PFSK-1 (cell line): ENCODE measurements around the gene KANK4.

Experiments
- FOXP2 ChIP-seq: optimal IDR thresholded peaks from 2 replicates; pipeline ENCODE3; 2011; ENCODE audit warnings: borderline replicate concordance, control low read depth, inconsistent platforms; ENCODE audit not compliant: insufficient read depth; ENCODE audit errors: extremely low read length, extremely low read depth
- POLR2AphosphoS5 ChIP-seq: IDR thresholded peaks from 2 replicates; pipeline ENCODE4 v1.6.1; 2012; ENCODE audit warnings: low read depth, mild to moderate bottlenecking, control low read depth, low read length, moderate library complexity
- SIN3A ChIP-seq: IDR thresholded peaks from 2 replicates; pipeline ENCODE4 v1.6.1; 2012; ENCODE audit warnings: mild to moderate bottlenecking, low read length, moderate library complexity, borderline replicate concordance; ENCODE audit not compliant: insufficient read depth
- TAF1 ChIP-seq: IDR thresholded peaks from 2 replicates; pipeline ENCODE4 v1.6.1; 2012; ENCODE audit warnings: low read length, control low read depth, borderline replicate concordance; ENCODE audit not compliant: insufficient read depth
- TF ChIP-seq, protein P1 (sequence below), 2 experiments: IDR thresholded peaks; 2 replicates each; pipeline versions ENCODE4 v1.6.1 to v1.8.0; 2011 to 2012; ENCODE audit warnings: low read depth in 2 of 2, low read length in 2 of 2, control low read depth in 1 of 2, inconsistent platforms in 1 of 2, mild to moderate bottlenecking in 1 of 2, moderate library complexity in 1 of 2; ENCODE audit not compliant: insufficient read depth in 1 of 2

DNA sequence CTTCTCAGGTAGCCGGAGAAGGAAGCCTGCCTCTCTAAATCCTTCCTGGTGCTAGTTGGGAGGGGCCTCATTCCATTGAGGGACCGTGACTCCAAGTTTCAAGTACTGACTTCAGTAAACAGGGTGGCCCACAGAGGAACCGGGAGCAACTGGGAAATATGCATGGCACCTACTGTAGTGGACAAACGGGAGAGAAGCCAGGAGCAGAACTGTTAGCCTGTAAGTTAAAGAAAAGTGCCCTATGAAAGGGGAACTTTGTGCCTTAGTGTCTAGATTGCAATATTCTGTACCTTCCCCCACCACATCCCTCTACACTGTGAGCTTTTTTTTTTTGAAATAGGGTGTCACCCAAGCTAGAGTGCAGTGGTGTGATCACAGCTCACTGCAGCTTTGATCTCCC, 33.2 kb upstream of the KANK4 start:
- TF ChIP-seq POLR2AphosphoS5 (no peak), TAF1 (no peak), FOXP2 (no peak), SIN3A (no peak)
- TF ChIP-seq, protein P1, sequence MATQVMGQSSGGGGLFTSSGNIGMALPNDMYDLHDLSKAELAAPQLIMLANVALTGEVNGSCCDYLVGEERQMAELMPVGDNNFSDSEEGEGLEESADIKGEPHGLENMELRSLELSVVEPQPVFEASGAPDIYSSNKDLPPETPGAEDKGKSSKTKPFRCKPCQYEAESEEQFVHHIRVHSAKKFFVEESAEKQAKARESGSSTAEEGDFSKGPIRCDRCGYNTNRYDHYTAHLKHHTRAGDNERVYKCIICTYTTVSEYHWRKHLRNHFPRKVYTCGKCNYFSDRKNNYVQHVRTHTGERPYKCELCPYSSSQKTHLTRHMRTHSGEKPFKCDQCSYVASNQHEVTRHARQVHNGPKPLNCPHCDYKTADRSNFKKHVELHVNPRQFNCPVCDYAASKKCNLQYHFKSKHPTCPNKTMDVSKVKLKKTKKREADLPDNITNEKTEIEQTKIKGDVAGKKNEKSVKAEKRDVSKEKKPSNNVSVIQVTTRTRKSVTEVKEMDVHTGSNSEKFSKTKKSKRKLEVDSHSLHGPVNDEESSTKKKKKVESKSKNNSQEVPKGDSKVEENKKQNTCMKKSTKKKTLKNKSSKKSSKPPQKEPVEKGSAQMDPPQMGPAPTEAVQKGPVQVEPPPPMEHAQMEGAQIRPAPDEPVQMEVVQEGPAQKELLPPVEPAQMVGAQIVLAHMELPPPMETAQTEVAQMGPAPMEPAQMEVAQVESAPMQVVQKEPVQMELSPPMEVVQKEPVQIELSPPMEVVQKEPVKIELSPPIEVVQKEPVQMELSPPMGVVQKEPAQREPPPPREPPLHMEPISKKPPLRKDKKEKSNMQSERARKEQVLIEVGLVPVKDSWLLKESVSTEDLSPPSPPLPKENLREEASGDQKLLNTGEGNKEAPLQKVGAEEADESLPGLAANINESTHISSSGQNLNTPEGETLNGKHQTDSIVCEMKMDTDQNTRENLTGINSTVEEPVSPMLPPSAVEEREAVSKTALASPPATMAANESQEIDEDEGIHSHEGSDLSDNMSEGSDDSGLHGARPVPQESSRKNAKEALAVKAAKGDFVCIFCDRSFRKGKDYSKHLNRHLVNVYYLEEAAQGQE (IDR thresholded peaks at IDR 0.05; ENCODE audit: insufficient read depth in 1 of 2, low read depth in 2 of 2, low read length in 2 of 2), result no peak
